ENCODE results near the gene PITPNC1.

Gene PITPNC1

DNA sequence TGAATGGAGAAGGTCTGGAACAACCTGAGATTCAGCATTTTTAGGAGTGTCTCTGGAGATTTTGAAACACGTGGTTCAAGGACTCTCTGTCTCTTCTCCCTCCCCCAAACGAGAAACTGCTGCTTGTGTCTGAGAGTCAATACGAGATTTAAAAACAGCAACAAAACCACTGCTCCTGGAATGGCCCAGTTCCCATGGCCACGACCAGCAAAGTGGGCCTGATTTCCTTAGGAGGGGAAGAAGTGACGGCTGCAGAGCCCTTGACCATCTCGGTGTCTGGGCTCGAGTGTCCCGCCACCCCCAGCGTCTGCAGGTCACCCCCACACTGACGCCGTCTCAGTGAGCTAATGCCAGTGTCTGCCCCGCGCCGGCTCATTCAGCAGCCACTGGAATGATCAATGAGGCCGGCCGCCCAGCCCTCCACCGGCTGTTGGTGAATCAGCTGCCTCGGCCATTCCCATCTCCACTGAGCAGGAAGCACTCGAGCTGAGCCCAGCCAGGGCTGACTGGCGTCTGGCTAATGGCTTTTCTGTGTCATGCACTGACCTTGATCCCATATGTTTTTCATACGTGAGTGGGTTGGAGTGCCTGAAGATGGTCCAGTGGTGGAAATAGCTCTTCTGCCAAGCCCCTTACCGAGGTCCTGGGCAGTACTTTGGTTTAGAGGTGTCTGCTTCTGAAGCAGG, 151.8 kb downstream of the PITPNC1 start:
- TF ChIP-seq, protein P1, sequence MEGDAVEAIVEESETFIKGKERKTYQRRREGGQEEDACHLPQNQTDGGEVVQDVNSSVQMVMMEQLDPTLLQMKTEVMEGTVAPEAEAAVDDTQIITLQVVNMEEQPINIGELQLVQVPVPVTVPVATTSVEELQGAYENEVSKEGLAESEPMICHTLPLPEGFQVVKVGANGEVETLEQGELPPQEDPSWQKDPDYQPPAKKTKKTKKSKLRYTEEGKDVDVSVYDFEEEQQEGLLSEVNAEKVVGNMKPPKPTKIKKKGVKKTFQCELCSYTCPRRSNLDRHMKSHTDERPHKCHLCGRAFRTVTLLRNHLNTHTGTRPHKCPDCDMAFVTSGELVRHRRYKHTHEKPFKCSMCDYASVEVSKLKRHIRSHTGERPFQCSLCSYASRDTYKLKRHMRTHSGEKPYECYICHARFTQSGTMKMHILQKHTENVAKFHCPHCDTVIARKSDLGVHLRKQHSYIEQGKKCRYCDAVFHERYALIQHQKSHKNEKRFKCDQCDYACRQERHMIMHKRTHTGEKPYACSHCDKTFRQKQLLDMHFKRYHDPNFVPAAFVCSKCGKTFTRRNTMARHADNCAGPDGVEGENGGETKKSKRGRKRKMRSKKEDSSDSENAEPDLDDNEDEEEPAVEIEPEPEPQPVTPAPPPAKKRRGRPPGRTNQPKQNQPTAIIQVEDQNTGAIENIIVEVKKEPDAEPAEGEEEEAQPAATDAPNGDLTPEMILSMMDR (IDR thresholded peaks at IDR 0.05): no peak
- TF ChIP-seq ZFX (IDR thresholded peaks at IDR 0.05; ENCODE audit: borderline replicate concordance): no peak
- H3K27ac ChIP-seq: no peak overlapping the region

- TF ChIP-seq, protein P1 (IDR thresholded peaks at IDR 0.05): no peak
- TF ChIP-seq ZFX (IDR thresholded peaks at IDR 0.05; ENCODE audit: borderline replicate concordance): no peak
- H3K27ac ChIP-seq: no peak overlapping the region
Measured at GRCh38 chr17:67531291-67531690, 154.2 kb downstream of the PITPNC1 start.

DNA sequence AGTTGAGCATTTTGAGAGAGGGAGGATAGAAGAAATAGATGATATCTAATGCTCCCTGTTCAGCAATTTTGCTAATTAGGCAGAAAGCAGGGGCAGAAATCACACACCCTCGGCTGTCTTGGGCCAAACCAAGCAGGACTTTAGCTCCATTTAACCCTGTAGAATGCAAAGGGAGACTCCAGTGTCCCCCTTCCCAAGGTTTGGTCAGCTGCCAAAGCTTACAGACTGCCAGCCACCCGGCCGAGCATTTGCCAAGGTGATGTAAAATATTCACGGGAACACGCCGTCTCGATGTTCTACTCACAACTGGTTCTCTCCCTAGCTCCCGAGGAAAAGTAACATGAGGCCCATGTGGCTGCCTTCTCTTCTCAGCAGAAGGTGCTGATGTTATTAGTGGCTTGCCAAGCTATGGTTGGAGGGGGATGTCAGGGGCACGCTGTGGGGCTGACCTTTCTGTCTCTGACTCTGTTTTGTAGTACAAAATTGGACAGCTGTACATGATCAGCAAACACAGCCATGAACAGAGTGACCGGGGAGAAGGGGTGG, 155.3 kb downstream of the PITPNC1 start:
- H3K27ac ChIP-seq: no peak overlapping the region
- TF ChIP-seq, protein P1 (IDR thresholded peaks at IDR 0.05): no peak
- TF ChIP-seq ZFX (IDR thresholded peaks at IDR 0.05; ENCODE audit: borderline replicate concordance): no peak

GRCh38 chr17:67534941-67535340, 157.9 kb downstream of the PITPNC1 start:
- no peak overlapping the region for H3K27ac ChIP-seq
- no peak for TF ChIP-seq ZFX (IDR thresholded peaks at IDR 0.05; ENCODE audit: borderline replicate concordance)
- TF ChIP-seq, protein P1 (IDR thresholded peaks at IDR 0.05): no peak

- TF ChIP-seq ZFX (IDR thresholded peaks at IDR 0.05; ENCODE audit: borderline replicate concordance): no peak
- TF ChIP-seq, protein P1 (IDR thresholded peaks at IDR 0.05): no peak
- H3K27ac ChIP-seq: no peak overlapping the region
Measured at GRCh38 chr17:67542219-67543114, 165.4 kb downstream of the PITPNC1 start.

DNA sequence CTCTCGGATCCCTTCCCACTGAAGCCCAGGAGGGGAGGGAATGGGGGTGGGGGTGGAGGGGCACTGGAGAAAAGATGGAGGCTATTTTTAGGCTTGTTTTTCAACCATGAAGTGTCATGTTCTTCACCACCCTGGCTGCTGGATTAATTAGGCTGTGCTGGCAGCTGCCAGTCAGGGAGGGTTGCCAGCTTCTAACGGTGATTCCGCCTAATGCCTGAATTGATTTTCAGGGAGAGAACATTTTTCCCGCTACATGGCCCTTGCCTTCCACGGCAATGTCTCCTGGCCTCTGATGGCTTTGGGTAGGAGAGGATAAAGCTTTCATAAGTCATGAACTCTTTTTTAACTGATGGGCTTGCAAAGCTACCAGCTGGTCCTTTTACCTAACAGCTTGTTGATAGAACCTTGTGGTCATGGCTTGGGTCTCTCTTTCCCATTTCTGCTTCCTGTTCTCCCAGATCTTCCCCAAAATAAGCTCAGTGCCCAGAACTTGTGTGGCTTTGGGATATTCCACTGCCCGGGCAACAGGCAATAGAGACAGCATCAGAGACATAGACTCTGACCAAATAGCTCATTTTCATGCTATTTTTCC, 167.4 kb downstream of the PITPNC1 start:
- TF ChIP-seq ZFX (IDR thresholded peaks at IDR 0.05; ENCODE audit: borderline replicate concordance): no peak
- TF ChIP-seq, protein P1 (IDR thresholded peaks at IDR 0.05): no peak
- H3K27ac ChIP-seq: no peak overlapping the region
